HPDE6-E6E7 (cell line): ENCODE results near the gene CCDC24.

ENCODE experiments used
- DNase-seq: peaks from one replicate; pipeline ENCODE4 v3.0.0; 2011; ENCODE audit warnings: missing footprints; ENCODE audit errors: extremely low spot score

CCDC24 gene

DNA sequence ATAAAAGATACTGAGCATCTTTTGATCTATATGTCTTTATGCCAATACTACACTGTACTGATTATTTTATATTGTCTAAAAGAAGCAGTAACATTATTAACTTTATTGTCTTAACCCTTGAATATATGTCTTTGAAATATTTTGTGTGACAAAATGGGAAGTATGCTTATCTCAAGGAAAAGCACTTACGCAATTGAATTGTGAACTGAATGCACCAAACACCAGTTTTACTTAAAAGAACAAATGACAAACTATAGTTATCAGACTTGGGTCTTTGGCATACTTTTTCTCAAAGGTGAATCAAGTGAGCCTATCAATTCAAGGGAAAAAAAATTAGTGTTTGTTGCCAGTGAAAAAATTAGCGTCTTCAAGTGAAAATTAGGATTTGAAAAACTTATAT lies 49.0 kb downstream of the CCDC24 start:
- DNase-seq, result no peak

DNA sequence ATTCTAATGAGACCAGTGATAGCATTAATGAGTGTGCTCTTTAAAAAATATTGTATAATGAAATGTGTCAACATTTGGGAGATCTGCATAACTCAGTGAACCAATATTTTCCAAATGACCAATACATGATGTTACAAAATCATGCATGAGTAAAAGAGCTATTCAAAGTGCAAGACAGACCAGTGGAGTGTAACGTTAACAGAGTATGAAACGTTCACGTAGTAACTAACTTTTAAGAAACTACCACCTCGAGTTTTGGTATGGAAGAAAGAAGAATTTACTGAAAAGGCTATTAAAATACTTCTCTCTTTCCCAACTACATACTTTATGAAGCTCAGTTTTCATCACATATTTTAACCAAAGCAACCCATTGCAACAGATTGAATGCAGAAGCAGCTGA lies 49.4 kb downstream of the CCDC24 start:
- DNase-seq, result no peak

GRCh38 chr1:44043176-44044070 lies 52.0 kb downstream of the CCDC24 start:
- no peak for DNase-seq

GRCh38 chr1:44044071-44044801 lies 52.8 kb downstream of the CCDC24 start:
- DNase-seq, result no peak

GRCh38 chr1:44045064-44045463 lies 53.7 kb downstream of the CCDC24 start:
- DNase-seq, result no peak
